Neural progenitor cell (in vitro differentiated cells): ENCODE data around the gene PTGER2. TPM values are rescaled to one million over a fixed set of nuclear protein-coding genes. Genes with fewer than 3 reads are reported as not detected.

ENCODE experiments used
- DNase-seq: peaks from one replicate; pipeline ENCODE4 v3.0.0-alpha.2; 2016; ENCODE audit warnings: low spot score
- H2AFZ ChIP-seq: fragments of 200-600 bp; sonication (generic); replicated peaks from 2 replicates; pipeline ENCODE4 v1.6.1; 2016; ENCODE audit warnings: antibody characterized with exemption
- H3F3A ChIP-seq: fragments of 200-600 bp; sonication (generic); 2 replicates; pipeline ENCODE4 v1.6.1; 2016; ENCODE audit warnings: antibody characterized with exemption, low read depth
- H3K27ac ChIP-seq: fragments of 200-600 bp; sonication (generic); 2 replicates; pipeline ENCODE4 v1.5.1; 2016; ENCODE audit warnings: mild to moderate bottlenecking
- H3K27me3 ChIP-seq: fragments of 200-600 bp; sonication (generic); 2 replicates; pipeline ENCODE4 v1.6.1; 2016; ENCODE audit warnings: mild to moderate bottlenecking, moderate library complexity
- H3K36me3 ChIP-seq: fragments of 200-600 bp; sonication (generic); 2 replicates; pipeline ENCODE4 v1.5.1; 2016
- H3K4me1 ChIP-seq: fragments of 200-600 bp; sonication (generic); 2 replicates; pipeline ENCODE4 v1.6.1; 2016; ENCODE audit warnings: mixed run types
- H3K4me2 ChIP-seq: fragments of 200-600 bp; sonication (generic); 2 replicates; pipeline ENCODE4 v1.6.1; 2016
- H3K4me3 ChIP-seq: fragments of 200-600 bp; sonication (generic); 2 replicates; pipeline ENCODE4 v1.5.1; 2016
- H3K79me2 ChIP-seq: fragments of 200-600 bp; sonication (generic); 2 replicates; pipeline ENCODE4 v1.6.1; 2016; ENCODE audit warnings: low read depth
- H3K9ac ChIP-seq: fragments of 200-600 bp; sonication (generic); 2 replicates; pipeline ENCODE4 v1.6.1; 2016
- H3K9me3 ChIP-seq: fragments of 200-600 bp; sonication (generic); 2 replicates; pipeline ENCODE4 v1.5.1; 2016; ENCODE audit warnings: low read depth
- H4K20me1 ChIP-seq: fragments of 200-600 bp; sonication (generic); 2 replicates; pipeline ENCODE4 v1.6.1; 2016; ENCODE audit warnings: low read depth
- H3K27ac Mint-ChIP-seq: 3 replicates; pipeline ENCODE4 v1.8.0; 2021; ENCODE audit warnings: mixed read lengths
- H3K27me3 Mint-ChIP-seq: 2 replicates; pipeline ENCODE4 v1.8.0; 2022; ENCODE audit warnings: low read depth, mild to moderate bottlenecking, inconsistent platforms, moderate library complexity, mixed read lengths; ENCODE audit not compliant: insufficient read depth
- H3K36me3 Mint-ChIP-seq: 3 replicates; pipeline ENCODE4 v1.8.0; 2021; ENCODE audit warnings: mixed read lengths
- H3K4me1 Mint-ChIP-seq: 3 replicates; pipeline ENCODE4 v1.8.0; 2021; ENCODE audit warnings: mixed read lengths
- H3K4me3 Mint-ChIP-seq: 3 replicates; pipeline ENCODE4 v1.8.0; 2021; ENCODE audit warnings: mild to moderate bottlenecking, moderate library complexity, mixed read lengths
- H3K9me3 Mint-ChIP-seq: 3 replicates; pipeline ENCODE4 v1.8.0; 2020; ENCODE audit warnings: mixed read lengths
- EZH2 ChIP-seq: fragments of 200-600 bp; sonication (generic); IDR thresholded peaks from 2 replicates; pipeline ENCODE4 v1.6.1; 2017; ENCODE audit warnings: antibody characterized with exemption, mild to moderate bottlenecking, moderate library complexity
- EZH2phosphoT487 ChIP-seq: fragments of 200-600 bp; sonication (generic); IDR thresholded peaks from 2 replicates; pipeline ENCODE4 v1.6.1; 2017; ENCODE audit warnings: antibody characterized with exemption
- total RNA-seq: library from RNA; depleted of rRNA; stranded (reverse); fragments of >200 nt; gene quantifications from 2 replicates; pipeline ENCODE4 v1.2.3, GENCODE V29; 2015; ENCODE audit warnings: low replicate concordance
- TF ChIP-seq, protein P1 (sequence below): fragments of 200-600 bp; sonication (generic); IDR thresholded peaks from 2 replicates; pipeline ENCODE4 v1.5.1; 2017; ENCODE audit warnings: antibody characterized with exemption, mild to moderate bottlenecking

The PTGER2 gene, protein sequence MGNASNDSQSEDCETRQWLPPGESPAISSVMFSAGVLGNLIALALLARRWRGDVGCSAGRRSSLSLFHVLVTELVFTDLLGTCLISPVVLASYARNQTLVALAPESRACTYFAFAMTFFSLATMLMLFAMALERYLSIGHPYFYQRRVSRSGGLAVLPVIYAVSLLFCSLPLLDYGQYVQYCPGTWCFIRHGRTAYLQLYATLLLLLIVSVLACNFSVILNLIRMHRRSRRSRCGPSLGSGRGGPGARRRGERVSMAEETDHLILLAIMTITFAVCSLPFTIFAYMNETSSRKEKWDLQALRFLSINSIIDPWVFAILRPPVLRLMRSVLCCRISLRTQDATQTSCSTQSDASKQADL
- not detected in 2 replicates for total RNA-seq

DNA sequence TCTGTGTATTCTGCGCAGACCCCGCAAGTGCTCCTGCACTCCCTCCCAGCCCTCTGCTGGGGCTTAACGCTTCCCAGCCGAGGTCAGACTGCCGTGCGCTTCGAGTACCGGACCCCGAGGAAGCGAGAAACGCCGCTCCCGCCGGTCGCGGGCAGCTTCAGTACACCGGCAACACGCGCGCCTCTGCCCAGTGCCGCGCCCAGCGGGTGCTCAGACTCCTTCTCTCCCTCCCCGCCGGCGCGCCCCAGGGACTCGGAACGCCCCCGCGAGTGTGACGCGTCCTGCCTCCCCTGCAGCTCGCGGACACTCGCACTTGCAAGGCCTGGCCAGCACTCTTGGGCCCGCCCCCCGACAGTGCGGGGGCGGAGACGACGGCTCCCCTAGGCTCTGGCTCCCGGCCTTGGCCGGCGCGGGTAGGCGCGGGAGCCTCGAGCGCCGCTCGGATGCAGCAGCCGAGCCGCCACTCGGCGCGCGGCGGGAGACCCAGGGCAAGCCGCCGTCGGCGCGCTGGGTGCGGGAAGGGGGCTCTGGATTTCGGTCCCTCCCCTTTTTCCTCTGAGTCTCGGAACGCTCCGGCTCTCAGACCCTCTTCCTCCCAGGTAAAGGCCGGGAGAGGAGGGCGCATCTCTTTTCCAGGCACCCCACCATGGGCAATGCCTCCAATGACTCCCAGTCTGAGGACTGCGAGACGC, at the start of gene PTGER2:
PTGER2 (plus strand) TSS at position 410 of the 692 bp plus-strand sequence; CDS start at position 647, 237 bp downstream.
- Mint-ChIP-seq H3K27ac (no peak within 1 kb of the TSS), H3K9me3 (peaks cover 5% of the 10 kb centered on the region), H3K4me3 (peak within 1 kb of the TSS; percentile 91), H3K36me3 (no peaks in the 10 kb centered on the region), H3K27me3 (peaks cover 52% of the 10 kb centered on the region), H3K4me1 (peaks cover 15% of the 10 kb centered on the region)
- H3K27me3 ChIP-seq: peaks cover 78% of the 10 kb centered on the region
- no peaks in the 10 kb centered on the region for H3K79me2 ChIP-seq
- no peak within 1 kb of the TSS for H3K27ac ChIP-seq
- H3K9ac ChIP-seq: no peak within 1 kb of the TSS
- peak; percentile 78 for DNase-seq
- peaks cover 24% of the 10 kb centered on the region for H4K20me1 ChIP-seq
- peak within 1 kb of the TSS; percentile 52 for H3K4me3 ChIP-seq
- peaks cover 11% of the 10 kb centered on the region for H3K4me1 ChIP-seq
- H2AFZ ChIP-seq: peak within 1 kb of the TSS; percentile 82
- H3K9me3 ChIP-seq: no peaks in the 10 kb centered on the region
- no peak for TF ChIP-seq EZH2
- TF ChIP-seq, protein P1, sequence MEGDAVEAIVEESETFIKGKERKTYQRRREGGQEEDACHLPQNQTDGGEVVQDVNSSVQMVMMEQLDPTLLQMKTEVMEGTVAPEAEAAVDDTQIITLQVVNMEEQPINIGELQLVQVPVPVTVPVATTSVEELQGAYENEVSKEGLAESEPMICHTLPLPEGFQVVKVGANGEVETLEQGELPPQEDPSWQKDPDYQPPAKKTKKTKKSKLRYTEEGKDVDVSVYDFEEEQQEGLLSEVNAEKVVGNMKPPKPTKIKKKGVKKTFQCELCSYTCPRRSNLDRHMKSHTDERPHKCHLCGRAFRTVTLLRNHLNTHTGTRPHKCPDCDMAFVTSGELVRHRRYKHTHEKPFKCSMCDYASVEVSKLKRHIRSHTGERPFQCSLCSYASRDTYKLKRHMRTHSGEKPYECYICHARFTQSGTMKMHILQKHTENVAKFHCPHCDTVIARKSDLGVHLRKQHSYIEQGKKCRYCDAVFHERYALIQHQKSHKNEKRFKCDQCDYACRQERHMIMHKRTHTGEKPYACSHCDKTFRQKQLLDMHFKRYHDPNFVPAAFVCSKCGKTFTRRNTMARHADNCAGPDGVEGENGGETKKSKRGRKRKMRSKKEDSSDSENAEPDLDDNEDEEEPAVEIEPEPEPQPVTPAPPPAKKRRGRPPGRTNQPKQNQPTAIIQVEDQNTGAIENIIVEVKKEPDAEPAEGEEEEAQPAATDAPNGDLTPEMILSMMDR: peak; percentile 2
- peak; percentile 70 for TF ChIP-seq EZH2phosphoT487
- peaks cover 7% of the 10 kb centered on the region for H3F3A ChIP-seq
- H3K36me3 ChIP-seq: no peaks in the 10 kb centered on the region
- peak within 1 kb of the TSS; percentile 93 for H3K4me2 ChIP-seq

DNA sequence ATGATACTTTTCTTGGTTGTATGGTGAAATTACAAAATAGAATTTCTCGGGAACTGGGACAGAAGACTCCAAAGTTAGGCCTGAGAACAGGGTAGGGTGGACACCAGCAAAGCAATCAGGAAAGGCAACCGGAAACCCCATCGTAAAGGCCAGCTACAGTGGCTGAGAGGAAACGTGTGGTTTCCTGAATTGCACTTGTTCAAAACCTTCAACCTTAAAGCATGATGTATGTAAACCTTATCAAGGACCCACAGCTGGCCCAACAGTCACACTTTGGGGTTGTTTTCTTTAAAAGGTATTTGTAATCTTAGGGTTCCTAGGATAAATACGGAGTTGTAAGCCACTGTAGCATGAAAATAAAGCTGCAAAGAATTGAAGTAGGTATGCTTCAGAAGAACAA, 48.9 kb upstream of the PTGER2 start:
- Mint-ChIP-seq H3K9me3 (peaks cover 2% of the 10 kb centered on the region), H3K27ac (no peak overlapping the region), H3K36me3 (no peaks in the 10 kb centered on the region), H3K4me3 (no peak overlapping the region), H3K4me1 (peaks cover 11% of the 10 kb centered on the region), H3K27me3 (peaks cover 43% of the 10 kb centered on the region)
- Histone ChIP-seq H4K20me1 (no peaks in the 10 kb centered on the region), H3K27ac (no peak overlapping the region), H3K4me2 (no peak overlapping the region), H3K36me3 (no peaks in the 10 kb centered on the region), H3K4me1 (no peaks in the 10 kb centered on the region), H3K9ac (no peak overlapping the region), H3K4me3 (no peak overlapping the region), H2AFZ (no peak overlapping the region), H3K9me3 (no peaks in the 10 kb centered on the region), H3F3A (no peaks in the 10 kb centered on the region), H3K79me2 (no peaks in the 10 kb centered on the region), H3K27me3 (peaks cover 55% of the 10 kb centered on the region)
- no peak for DNase-seq
- TF ChIP-seq EZH2: no peak
- no peak for TF ChIP-seq EZH2phosphoT487
- TF ChIP-seq, protein P1: no peak

DNA sequence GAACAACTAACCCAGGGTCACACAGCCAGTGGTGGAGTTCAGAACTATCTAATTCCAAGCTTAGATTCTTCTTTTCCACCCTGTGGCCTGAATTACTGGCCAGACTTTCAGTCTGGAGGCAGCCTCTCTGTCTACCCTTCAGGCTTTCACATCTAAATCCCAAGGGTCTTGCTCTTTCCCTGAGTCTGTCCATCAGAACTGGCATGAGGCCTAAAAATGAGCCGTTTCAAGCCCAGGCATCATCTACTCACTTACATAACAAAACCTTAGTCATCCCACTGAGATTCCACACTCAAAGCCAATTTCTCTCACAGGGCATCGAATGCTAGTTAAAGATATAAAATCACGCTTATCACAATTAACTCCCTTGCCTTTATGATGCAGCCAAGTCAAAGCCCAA, 47.9 kb upstream of the PTGER2 start:
- H3K4me2 ChIP-seq: no peak overlapping the region
- peaks cover 11% of the 10 kb centered on the region for H3K4me1 Mint-ChIP-seq
- H3K4me3 ChIP-seq: no peak overlapping the region
- H3K9me3 ChIP-seq: no peaks in the 10 kb centered on the region
- no peak overlapping the region for H3K9ac ChIP-seq
- no peaks in the 10 kb centered on the region for H3K4me1 ChIP-seq
- peaks cover 46% of the 10 kb centered on the region for H3K27me3 Mint-ChIP-seq
- no peaks in the 10 kb centered on the region for H3F3A ChIP-seq
- H3K27me3 ChIP-seq: peaks cover 65% of the 10 kb centered on the region
- no peaks in the 10 kb centered on the region for H3K36me3 ChIP-seq
- TF ChIP-seq, protein P1: no peak
- TF ChIP-seq EZH2phosphoT487 (no peak), EZH2 (no peak)
- no peaks in the 10 kb centered on the region for H3K79me2 ChIP-seq
- no peak overlapping the region for H3K4me3 Mint-ChIP-seq
- H3K27ac Mint-ChIP-seq: no peak overlapping the region
- no peaks in the 10 kb centered on the region for H4K20me1 ChIP-seq
- no peak for DNase-seq
- H3K9me3 Mint-ChIP-seq: peaks cover 2% of the 10 kb centered on the region
- no peak overlapping the region for H3K27ac ChIP-seq
- no peaks in the 10 kb centered on the region for H3K36me3 Mint-ChIP-seq
- H2AFZ ChIP-seq: no peak overlapping the region
